LNCAP (cell line): ENCODE results near the gene HNRNPA2B1.

Experiments used
- TF ChIP-seq, protein P1 (sequence below): fragments of 450-650 bp; IDR thresholded peaks from 2 replicates; pipeline ENCODE4 v1.5.1; 2017; ENCODE audit warnings: mild to moderate bottlenecking

Gene HNRNPA2B1

DNA sequence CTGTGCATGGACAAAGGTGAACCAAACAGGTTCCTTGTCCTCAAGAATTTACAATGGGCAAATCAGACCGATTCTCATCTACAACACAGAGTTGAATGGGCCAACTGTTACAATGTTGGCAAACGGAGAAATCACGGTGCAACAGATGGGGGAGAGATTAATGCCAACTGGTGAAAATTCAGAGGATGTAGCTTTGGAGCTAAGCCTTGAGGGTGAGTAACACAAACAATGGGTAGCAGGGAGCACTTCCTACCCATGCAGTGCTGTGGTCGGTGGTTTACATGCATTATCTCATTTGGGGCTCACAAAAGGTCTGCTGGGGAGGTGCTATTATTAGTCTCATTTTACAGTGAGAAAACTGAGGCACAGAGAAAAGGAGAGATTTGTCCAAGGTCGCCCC lies 49.5 kb downstream of the HNRNPA2B1 start:
- TF ChIP-seq, protein P1, sequence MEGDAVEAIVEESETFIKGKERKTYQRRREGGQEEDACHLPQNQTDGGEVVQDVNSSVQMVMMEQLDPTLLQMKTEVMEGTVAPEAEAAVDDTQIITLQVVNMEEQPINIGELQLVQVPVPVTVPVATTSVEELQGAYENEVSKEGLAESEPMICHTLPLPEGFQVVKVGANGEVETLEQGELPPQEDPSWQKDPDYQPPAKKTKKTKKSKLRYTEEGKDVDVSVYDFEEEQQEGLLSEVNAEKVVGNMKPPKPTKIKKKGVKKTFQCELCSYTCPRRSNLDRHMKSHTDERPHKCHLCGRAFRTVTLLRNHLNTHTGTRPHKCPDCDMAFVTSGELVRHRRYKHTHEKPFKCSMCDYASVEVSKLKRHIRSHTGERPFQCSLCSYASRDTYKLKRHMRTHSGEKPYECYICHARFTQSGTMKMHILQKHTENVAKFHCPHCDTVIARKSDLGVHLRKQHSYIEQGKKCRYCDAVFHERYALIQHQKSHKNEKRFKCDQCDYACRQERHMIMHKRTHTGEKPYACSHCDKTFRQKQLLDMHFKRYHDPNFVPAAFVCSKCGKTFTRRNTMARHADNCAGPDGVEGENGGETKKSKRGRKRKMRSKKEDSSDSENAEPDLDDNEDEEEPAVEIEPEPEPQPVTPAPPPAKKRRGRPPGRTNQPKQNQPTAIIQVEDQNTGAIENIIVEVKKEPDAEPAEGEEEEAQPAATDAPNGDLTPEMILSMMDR, result no peak

GRCh38 chr7:26149391-26149977 lies 51.1 kb downstream of the HNRNPA2B1 start:
- TF ChIP-seq, protein P1, result no peak

- TF ChIP-seq, protein P1, result no peak
Observed at GRCh38 chr7:26147030-26147429, 53.5 kb downstream of the HNRNPA2B1 start.

GRCh38 chr7:26145238-26145637 lies 55.3 kb downstream of the HNRNPA2B1 start:
- TF ChIP-seq, protein P1, result no peak

DNA sequence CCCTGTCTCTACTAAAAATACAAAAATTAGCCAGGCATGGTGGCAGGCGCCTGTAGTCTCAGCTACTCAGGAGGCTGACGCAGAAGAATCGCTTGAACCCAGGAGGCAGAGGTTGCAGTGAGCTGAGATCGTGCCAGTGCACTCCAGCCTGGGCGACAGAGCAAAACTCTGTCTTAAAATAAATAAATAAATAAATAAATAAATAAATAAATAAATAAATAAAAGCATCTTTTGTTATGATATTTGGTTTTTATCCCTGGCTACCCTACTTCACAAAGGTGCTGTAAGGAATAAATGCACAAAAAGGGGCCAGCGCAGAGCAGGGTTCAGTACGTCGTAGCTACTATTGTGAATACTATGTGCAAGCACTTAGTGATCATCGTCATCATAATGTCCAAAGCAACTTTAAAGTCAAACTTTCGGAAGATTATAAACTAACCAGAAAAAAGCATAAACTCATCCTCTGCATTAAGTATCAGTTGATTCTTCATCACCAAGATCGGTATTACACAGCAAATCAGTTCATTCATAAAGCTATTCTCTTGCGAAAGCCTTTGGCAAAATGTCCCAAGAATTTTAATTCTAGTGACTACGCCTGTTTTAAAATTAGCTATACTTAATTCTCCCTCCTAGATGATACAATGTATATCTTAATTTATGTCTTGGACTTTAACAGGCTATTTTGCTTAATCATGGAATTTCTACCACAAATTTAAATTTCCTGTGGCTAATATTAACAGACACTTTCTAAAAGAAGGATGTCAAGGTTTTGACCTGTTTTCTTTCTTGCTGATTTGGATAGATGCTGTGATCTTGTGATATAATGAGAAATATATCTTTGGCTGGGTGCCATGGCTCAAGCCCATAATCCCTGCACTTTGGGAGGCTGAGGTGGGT lies 56.1 kb downstream of the HNRNPA2B1 start:
- TF ChIP-seq, protein P1, result no peak

DNA sequence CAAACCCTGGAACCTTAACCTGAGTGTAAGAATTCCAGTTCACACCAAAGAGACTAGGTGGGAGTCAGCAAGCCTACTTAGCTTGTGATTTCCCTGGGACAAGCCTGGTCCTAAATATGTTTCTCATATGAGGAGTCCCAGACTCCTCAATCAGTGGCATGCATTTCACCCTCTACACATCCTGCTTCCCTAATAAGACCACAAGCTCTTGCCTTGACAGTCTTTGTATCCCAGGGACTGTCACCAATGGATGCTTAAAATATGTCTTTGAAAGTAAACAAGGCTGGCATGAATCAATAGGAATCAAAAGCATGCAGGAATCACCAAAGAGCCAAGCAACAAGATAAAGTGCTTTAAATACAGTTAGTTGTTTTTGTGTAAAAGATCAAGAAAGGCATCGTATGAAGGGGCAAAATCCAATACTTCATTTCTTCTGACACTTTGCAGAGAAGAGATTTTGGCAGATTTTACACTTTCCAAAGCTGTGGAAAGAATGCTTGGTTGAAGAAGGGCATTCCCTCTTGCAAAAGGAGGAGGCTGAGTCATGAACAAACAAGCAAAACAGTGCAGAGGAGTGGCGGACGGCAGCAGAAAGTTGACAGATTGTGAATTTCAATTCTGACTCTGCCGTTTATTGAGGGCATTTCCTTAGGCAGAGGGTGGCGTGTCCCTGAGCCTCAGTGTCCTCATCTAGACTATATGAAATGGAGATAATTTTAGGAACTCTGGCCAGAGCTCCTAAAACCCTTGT lies 57.1 kb downstream of the HNRNPA2B1 start:
- TF ChIP-seq, protein P1, result no peak

GRCh38 chr7:26141077-26141476 lies 59.5 kb downstream of the HNRNPA2B1 start:
- TF ChIP-seq, protein P1, result no peak
